NCI-H1694 (cell line): ENCODE data around the gene ATF4.

ENCODE experiments used
- DNase-seq: peaks from one replicate; lab custom pipeline; 2025; lab: John Stamatoyannopoulos, UW

Gene ATF4

GRCh38 chr22:39520226-39521105, at the start of gene ATF4:
Gene ATF4 (plus strand): TSS chr22:39520562. CDS start chr22:39521446, 884 bp downstream.
- DNase-seq: peak; percentile 90

GRCh38 chr22:39471381-39472141, 48.8 kb upstream of the ATF4 start:
- no peak for DNase-seq

GRCh38 chr22:39472570-39473556, 47.5 kb upstream of the ATF4 start:
- DNase-seq: no peak

- DNase-seq: no peak
Observed at GRCh38 chr22:39473851-39474250, 46.5 kb upstream of the ATF4 start.

- DNase-seq: no peak
Observed at GRCh38 chr22:39474351-39475111, 45.8 kb upstream of the ATF4 start.

- peak; percentile 12 for DNase-seq
Observed at GRCh38 chr22:39475337-39475736, 45.0 kb upstream of the ATF4 start.

GRCh38 chr22:39475902-39476301, 44.5 kb upstream of the ATF4 start:
- no peak for DNase-seq

- no peak for DNase-seq
Observed at GRCh38 chr22:39476664-39477063, 43.7 kb upstream of the ATF4 start.

GRCh38 chr22:39477542-39477941, 42.8 kb upstream of the ATF4 start:
- DNase-seq: no peak

- no peak for DNase-seq
Observed at GRCh38 chr22:39478441-39478850, 41.9 kb upstream of the ATF4 start.

- DNase-seq: no peak
Observed at GRCh38 chr22:39479254-39479653, 41.1 kb upstream of the ATF4 start.

GRCh38 chr22:39480557-39480956, 39.8 kb upstream of the ATF4 start:
- DNase-seq: no peak

GRCh38 chr22:39481054-39481453, 39.3 kb upstream of the ATF4 start:
- no peak for DNase-seq

GRCh38 chr22:39481595-39481994, 38.8 kb upstream of the ATF4 start:
- DNase-seq: no peak

GRCh38 chr22:39482768-39483167, 37.6 kb upstream of the ATF4 start:
- DNase-seq: no peak

GRCh38 chr22:39486951-39487825, 33.2 kb upstream of the ATF4 start:
- no peak for DNase-seq

GRCh38 chr22:39487826-39488520, 32.4 kb upstream of the ATF4 start:
- DNase-seq: no peak

- DNase-seq: no peak
Observed at GRCh38 chr22:39488563-39489083, 31.7 kb upstream of the ATF4 start.
